Kidney glomerular epithelial cell (primary cell): Measurements from ENCODE around the gene PINK1.

ENCODE experiments used
- DNase-seq: peaks from one replicate; lab custom pipeline; 2025; lab: John Stamatoyannopoulos, UW

Gene PINK1

GRCh38 chr1:20610970-20611369 lies 22.3 kb upstream of the PINK1 start:
- no peak for DNase-seq

GRCh38 chr1:20611652-20612051 lies 21.6 kb upstream of the PINK1 start:
- DNase-seq: no peak

- no peak for DNase-seq
These were observed 21.0 kb upstream of the PINK1 start for GRCh38 chr1:20612221-20612746.

GRCh38 chr1:20614131-20614579 lies 19.1 kb upstream of the PINK1 start:
- no peak for DNase-seq

- DNase-seq: no peak
These were observed 17.1 kb upstream of the PINK1 start for GRCh38 chr1:20615946-20616846.

- no peak for DNase-seq
These were observed 16.3 kb upstream of the PINK1 start for GRCh38 chr1:20616847-20617487.

- no peak for DNase-seq
These were observed 14.7 kb upstream of the PINK1 start for GRCh38 chr1:20618550-20618949.

GRCh38 chr1:20619999-20620398 lies 13.3 kb upstream of the PINK1 start:
- no peak for DNase-seq

GRCh38 chr1:20621012-20621411 lies 12.2 kb upstream of the PINK1 start:
- no peak for DNase-seq

GRCh38 chr1:20624709-20625108 lies 8.5 kb upstream of the PINK1 start:
- no peak for DNase-seq

- DNase-seq: no peak
These were observed 7.8 kb upstream of the PINK1 start for GRCh38 chr1:20625176-20626097.

- no peak for DNase-seq
These were observed 7.2 kb upstream of the PINK1 start for GRCh38 chr1:20626098-20626427.

GRCh38 chr1:20626524-20626923 lies 6.7 kb upstream of the PINK1 start:
- DNase-seq: no peak

- no peak for DNase-seq
These were observed 2.5 kb upstream of the PINK1 start for GRCh38 chr1:20630729-20631128.

- no peak for DNase-seq
These were observed 872 bp upstream of the PINK1 start for GRCh38 chr1:20632386-20632785.

GRCh38 chr1:20634065-20634593 lies 871 bp downstream of the PINK1 start:
- no peak for DNase-seq

- DNase-seq: peak; percentile 36
These were observed 1.4 kb downstream of the PINK1 start for GRCh38 chr1:20634594-20635084.

GRCh38 chr1:20636785-20637347 lies 3.6 kb downstream of the PINK1 start:
- DNase-seq: no peak

GRCh38 chr1:20640183-20640597 lies 6.9 kb downstream of the PINK1 start:
- peak; percentile 45 for DNase-seq

GRCh38 chr1:20641975-20642374 lies 8.7 kb downstream of the PINK1 start:
- no peak for DNase-seq

- DNase-seq: no peak
These were observed 9.8 kb downstream of the PINK1 start for GRCh38 chr1:20643080-20643479.
